Urothelium cell line (cell line): Measurements from ENCODE around the gene DSCAML1.

Source experiments
- DNase-seq: peaks from one replicate; pipeline ENCODE4 v3.0.0; 2011; ENCODE audit warnings: low spot score, mixed read lengths
- FAIRE-seq: peaks from 2 replicates; lab custom pipeline; 2011; peaks lifted over from hg19 to GRCh38; lab: Jason Lieb, UNC

DSCAML1 gene

GRCh38 chr11:117731722-117732290 lies 65.2 kb downstream of the DSCAML1 start:
- DNase-seq (no peak), FAIRE-seq (no peak)

- no peak for FAIRE-seq
- no peak for DNase-seq
These were observed 66.7 kb downstream of the DSCAML1 start for GRCh38 chr11:117730208-117730800.

- no peak for DNase-seq
- FAIRE-seq = no peak
These were observed 71.8 kb downstream of the DSCAML1 start for GRCh38 chr11:117725048-117725734.

GRCh38 chr11:117724621-117725020 lies 72.4 kb downstream of the DSCAML1 start:
- FAIRE-seq (no peak), DNase-seq (no peak)

- FAIRE-seq = no peak
- no peak for DNase-seq
These were observed 72.9 kb downstream of the DSCAML1 start for GRCh38 chr11:117724104-117724503.

GRCh38 chr11:117723277-117724024 lies 73.6 kb downstream of the DSCAML1 start:
- FAIRE-seq (no peak), DNase-seq (no peak)

GRCh38 chr11:117722082-117722481 lies 74.9 kb downstream of the DSCAML1 start:
- FAIRE-seq = no peak
- no peak for DNase-seq

GRCh38 chr11:117720061-117720511 lies 76.9 kb downstream of the DSCAML1 start:
- DNase-seq (no peak), FAIRE-seq (no peak)

- DNase-seq (no peak), FAIRE-seq (no peak)
These were observed 77.5 kb downstream of the DSCAML1 start for GRCh38 chr11:117719480-117719879.

GRCh38 chr11:117717485-117718314 lies 79.3 kb downstream of the DSCAML1 start:
- DNase-seq (peak; percentile 53), FAIRE-seq (no peak)

- FAIRE-seq = no peak
- DNase-seq = no peak
These were observed 80.2 kb downstream of the DSCAML1 start for GRCh38 chr11:117716521-117717440.

GRCh38 chr11:117715801-117716200 lies 81.2 kb downstream of the DSCAML1 start:
- no peak for FAIRE-seq
- no peak for DNase-seq

GRCh38 chr11:117713538-117713991 lies 83.5 kb downstream of the DSCAML1 start:
- FAIRE-seq = no peak
- DNase-seq = no peak

GRCh38 chr11:117712530-117712929 lies 84.5 kb downstream of the DSCAML1 start:
- DNase-seq (no peak), FAIRE-seq (no peak)

- no peak for FAIRE-seq
These were observed 85.7 kb downstream of the DSCAML1 start for GRCh38 chr11:117711331-117711730.

GRCh38 chr11:117710211-117710610 lies 86.8 kb downstream of the DSCAML1 start:
- FAIRE-seq (no peak), DNase-seq (no peak)

More at GRCh38 chr11:117711331-117711730, 85.7 kb downstream of the DSCAML1 start:
- DNase-seq = no peak

GRCh38 chr11:117706322-117706814 lies 90.6 kb downstream of the DSCAML1 start:
- FAIRE-seq (no peak), DNase-seq (no peak)

GRCh38 chr11:117705866-117706265 lies 91.2 kb downstream of the DSCAML1 start:
- DNase-seq = no peak
- FAIRE-seq = no peak

GRCh38 chr11:117704395-117705100 lies 92.5 kb downstream of the DSCAML1 start:
- FAIRE-seq (no peak), DNase-seq (no peak)
